GM18511 (cell line): ENCODE results near the gene GLB1L.
A peak's percentile ranks its signal among the peaks of the same experiment; 100 is the strongest.
"Not testable (repeated sequence)": the region's sequence is repeated elsewhere in the genome, so short reads cannot be mapped to it uniquely, and the experiment has no call there.

Experiments used
- ATAC-seq: cut with Tn5 transposase; IDR thresholded peaks from one replicate; pipeline ENCODE4 v1.9.1; 2021; ENCODE audit warnings: mild to moderate bottlenecking, moderate library complexity; ENCODE audit not compliant: unreplicated experiment

The GLB1L gene

DNA sequence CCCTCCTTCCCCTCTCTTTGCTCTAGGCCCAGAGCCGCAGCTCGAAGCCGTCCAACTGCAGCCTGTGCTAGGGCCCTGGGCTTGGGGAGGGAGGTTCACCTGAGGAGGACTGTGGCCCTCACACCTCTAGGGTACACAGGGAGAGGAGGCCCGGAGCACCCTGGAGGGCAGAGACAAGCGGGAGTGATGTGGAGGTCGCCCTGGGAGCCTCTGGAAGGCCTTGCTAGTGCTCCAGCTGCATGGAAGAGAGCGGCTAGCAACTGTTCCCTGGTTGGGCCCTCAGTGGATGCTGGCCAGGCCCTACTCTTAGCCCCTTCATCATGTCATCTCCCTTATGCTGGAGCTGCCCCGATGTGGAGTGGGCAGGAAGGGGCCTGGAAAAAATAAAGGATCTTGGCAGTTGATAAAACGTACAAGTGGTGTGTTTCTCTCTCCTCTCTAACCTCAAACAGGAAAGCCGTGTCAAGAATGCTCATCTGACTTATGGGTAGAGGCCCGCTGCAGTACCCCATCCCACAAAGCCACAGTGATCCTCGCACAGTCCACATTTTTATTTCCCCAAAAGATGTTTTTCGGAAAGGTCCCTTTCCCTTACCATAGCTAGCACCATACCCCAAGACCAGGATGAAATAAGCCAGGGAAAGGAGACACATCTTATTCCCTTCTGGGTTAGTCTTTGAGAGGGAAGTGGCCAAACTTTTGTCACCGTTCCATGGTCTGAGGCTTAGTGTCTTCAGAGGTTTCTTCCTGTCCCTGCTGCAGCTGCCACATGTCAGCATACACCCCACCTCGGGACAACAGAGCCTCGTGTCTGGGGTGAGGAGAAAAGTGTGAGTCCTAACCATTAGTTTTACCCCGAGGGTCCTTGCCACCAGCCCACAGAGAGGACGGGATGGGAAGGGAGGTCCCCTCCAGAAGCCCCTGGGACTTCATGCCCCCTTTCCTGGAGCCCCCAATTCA, 35.7 kb downstream of the GLB1L start:
- ATAC-seq = no peak

GRCh38 chr2:219207884-219208740, 37.1 kb downstream of the GLB1L start:
- no peak for ATAC-seq

GRCh38 chr2:219207134-219207883, 37.9 kb downstream of the GLB1L start:
- no peak for ATAC-seq

GRCh38 chr2:219206328-219207133, 38.7 kb downstream of the GLB1L start, which contains the start of gene ZFAND2B:
Gene ZFAND2B, plus strand, starts transcription at chr2:219206782. Its CDS starts 206 bp downstream, at chr2:219206988.
- ATAC-seq = peak; percentile 99

- no peak for ATAC-seq
These were observed 39.3 kb downstream of the GLB1L start for GRCh38 chr2:219205981-219206327.

GRCh38 chr2:219205165-219205538, 40.1 kb downstream of the GLB1L start:
- no peak for ATAC-seq

DNA sequence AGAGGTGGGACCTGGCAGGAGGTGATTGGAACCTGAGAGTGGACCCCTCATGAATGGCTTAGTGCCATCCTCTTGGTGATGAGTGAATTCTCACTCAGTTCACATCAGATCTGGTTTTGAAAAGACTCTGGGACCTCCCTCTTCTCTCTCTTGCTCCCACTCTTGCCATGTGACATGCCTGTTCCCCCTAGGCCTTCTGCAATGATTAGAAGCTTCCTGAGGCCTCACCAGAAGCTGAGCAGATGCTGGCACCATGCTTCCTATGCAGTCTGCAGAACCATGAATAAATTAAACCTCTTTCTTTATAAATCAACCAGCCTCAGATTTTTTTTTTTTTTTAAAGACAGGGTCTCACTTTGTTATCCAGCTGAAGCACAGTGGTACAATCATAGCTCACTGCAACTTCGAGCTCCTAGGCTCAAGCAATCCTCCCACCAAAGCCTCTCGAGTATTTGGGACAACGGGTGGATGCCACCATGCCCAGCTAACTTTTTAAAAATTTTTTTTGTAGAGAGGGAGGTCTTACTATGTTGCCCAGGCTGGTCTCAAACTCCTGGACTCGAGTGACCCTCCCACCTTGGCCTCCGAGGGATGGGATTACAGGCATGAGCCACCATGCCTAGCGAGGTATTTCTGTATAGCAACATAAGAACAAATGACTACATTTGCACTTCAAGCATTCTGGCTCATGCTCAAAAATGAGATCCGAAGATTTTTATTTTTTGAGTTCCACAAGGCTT, 40.6 kb downstream of the GLB1L start:
- no peak for ATAC-seq

DNA sequence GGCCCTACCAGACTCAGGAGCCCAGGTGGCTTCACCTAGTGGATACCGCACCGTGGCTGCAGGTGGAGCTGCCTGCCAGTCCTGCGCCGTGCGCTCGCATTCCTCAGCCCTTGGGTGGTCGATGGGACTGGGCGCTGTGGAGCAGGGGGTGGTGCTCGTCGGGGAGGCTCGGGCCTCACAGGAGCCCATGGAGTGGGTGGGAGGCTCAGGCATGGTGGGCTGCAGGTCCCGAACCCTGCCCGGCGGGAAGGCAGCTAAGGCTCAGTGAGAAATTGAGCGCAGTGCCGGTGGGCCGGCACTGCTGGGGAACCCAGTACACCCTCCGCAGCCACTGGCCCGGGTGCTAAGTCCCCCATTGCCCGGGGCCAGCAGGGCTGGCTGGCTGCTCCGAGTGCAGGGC, 43.9 kb downstream of the GLB1L start:
- not testable (repeated sequence) for ATAC-seq

DNA sequence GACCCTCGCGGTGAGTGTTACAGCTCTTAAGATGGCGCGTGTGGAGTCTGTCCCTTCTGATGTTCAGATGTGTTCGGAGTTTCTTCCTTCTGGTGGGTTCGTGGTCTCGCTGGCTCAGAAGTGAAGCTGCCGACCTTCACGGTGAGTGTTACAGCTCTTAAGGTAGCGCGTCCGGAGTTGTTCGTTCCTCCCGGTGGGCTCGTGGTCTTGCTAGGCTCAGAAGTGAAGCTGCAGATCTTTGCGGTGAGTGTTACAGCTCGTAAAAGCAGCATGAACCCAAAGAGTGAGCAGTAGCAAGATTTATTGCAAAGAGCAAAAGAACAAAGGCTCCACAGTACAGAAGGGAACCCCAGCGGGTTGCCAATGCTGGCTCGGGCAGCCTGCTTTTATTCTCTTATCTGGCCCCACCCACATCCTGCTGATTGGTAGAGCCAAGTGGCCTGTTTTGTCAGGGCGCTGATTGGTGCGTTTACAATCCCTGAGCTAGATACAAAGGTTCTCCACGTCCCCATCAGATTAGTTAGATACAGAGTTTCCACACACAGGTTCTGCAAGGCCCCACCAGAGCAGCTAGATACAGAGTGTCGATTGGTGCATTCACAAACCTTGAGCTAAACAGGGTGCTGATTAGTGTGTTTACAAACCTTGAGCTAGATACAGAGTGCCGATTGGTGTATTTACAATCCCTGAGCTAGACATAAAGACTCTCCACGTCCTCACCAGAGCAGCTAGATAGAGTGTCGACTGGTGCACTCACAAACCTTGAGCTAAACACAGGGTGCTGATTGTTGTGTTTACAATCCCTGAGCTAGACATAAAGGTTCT, 44.5 kb downstream of the GLB1L start:
- not testable (repeated sequence) for ATAC-seq

GRCh38 chr2:219199470-219200211, 45.6 kb downstream of the GLB1L start:
- no peak for ATAC-seq

DNA sequence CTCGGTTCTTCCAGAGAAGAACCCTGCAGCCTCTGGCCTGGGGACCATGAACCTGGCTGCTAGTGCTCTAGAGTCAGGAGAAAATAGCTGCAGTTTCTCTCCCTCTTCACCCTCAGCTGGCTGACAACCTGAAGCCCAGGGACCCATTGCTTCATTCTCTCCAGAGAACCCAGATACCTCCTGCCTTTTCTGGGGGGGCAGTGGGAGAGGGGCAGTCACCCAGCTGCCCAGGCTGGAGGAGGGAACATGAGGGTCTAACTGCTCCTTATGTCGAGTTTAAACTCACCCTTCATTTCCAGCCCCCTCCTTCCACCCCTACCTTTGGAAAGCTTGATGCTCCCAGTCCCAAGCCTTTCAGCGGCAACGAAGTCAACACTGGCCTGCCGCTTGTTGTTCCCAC, 46.3 kb downstream of the GLB1L start:
- ATAC-seq = no peak

DNA sequence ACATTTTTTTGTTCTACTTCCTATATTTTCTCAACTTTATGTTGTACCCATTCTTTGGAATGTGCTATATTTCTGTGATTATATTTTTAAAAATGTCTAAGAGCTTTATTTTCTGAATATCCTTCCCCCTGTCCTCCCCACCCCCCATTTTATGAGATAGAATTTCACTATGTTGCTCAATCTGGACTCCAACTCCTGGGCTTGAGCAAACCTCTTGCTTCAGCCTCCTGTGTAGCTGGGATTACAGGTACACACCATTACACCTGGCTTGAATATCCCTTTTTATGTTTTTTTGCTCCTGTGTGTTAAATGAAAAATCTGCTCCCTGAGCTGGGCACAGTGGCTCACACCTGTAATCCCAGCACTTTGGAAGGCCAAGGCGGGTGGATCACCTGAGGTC, 47.9 kb downstream of the GLB1L start:
- no peak for ATAC-seq

GRCh38 chr2:219186754-219187456, 58.3 kb downstream of the GLB1L start:
- ATAC-seq = no peak
